C4-2B (cell line): ENCODE data around the gene WIF1.

ENCODE experiments used
- CTCF ChIP-seq: fragments of 450-650 bp; conservative IDR thresholded peaks from 2 replicates; pipeline ENCODE4 v1.5.1; 2017; ENCODE audit warnings: mild to moderate bottlenecking
- ZFX ChIP-seq: fragments of 450-650 bp; IDR thresholded peaks from 2 replicates; pipeline ENCODE4 v1.6.1; 2017

- TF ChIP-seq CTCF (no peak), ZFX (no peak)
These were observed 26.3 kb upstream of the WIF1 start for GRCh38 chr12:65147312-65147905.
